Activated CD4-positive, alpha-beta T cell treated with anti-CD3 and anti-CD28 coated beads, Interleukin-2, amount 50 U/mL, for 48 hours (primary cell): ENCODE results near the gene ZCCHC10.
"Not testable (repeated sequence)": the region's sequence is repeated elsewhere in the genome, so short reads cannot be mapped to it uniquely, and the experiment has no call there.

Source experiments
- DNase-seq, 2 experiments: peaks; one replicate each; pipeline ENCODE4 v3.0.0-alpha.2; 2020

The ZCCHC10 gene

DNA sequence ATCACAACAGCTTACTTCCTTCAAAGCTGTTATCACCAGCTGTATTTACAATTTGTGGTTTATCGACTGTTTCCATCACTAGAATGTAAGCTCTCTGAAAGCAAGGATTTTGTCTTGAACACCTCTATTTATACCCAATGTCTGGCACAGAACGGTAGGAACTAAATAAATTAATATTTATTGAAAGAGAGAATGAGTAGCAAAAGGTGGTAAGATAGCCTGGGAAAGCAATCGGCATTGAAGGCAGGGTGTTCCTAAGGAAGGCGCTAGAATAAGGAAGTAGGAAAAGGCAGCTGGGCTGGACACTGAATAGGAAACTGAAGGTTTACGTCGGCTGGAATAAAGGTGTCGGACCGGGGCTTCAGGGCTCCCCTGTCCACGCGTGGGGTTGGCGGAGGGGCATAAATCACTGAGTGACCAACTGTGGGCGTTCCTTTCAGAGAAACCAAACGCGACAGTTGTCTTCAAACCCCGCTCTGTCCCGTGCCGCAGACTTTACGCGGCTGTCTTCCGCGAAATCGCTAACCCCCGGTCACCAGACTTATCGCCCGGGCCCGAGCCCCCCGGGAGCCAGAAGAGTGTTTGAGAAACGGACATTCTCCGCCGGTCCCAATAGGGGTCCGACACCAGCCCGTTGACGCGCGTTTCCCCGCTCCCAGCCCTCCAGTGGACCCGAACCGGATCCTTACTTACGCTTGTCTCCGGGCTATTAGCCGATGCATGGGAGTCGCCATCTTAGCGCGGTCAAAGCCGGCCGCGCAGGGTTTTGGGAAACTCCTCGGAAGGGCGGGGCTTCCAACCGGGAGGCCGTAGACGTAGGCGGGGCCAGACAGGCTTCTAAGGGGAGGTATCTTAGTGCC lies at the start of gene ZCCHC10:
TSS of gene ZCCHC10 (minus strand) at position 746 of the 860 bp plus-strand sequence. CDS start at position 734, 12 bp downstream.
- peak; percentile 93 to 96 for DNase-seq

- DNase-seq, result no peak
These were observed 49.5 kb upstream of the ZCCHC10 start for GRCh38 chr5:133075572-133076536.

DNA sequence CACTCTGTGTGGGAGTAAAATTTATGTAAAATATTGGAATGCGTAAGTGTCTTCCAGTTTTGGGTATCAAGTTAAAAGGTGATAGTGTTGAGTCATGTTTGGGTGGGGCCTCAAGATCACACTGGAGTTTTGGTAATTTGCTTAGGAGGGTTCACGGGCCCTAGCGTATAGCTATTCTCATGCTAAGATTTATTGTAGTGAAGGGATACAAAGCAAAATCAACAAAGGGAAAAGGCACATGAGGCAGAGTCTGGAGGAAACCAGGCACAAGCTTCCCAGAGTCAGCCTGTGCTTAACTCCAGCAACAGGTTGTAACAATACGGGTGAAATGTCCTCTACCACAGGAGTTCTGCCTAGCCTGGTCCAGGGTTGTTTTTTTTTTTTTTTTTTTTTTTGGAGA lies 45.7 kb upstream of the ZCCHC10 start:
- DNase-seq, result no peak

DNA sequence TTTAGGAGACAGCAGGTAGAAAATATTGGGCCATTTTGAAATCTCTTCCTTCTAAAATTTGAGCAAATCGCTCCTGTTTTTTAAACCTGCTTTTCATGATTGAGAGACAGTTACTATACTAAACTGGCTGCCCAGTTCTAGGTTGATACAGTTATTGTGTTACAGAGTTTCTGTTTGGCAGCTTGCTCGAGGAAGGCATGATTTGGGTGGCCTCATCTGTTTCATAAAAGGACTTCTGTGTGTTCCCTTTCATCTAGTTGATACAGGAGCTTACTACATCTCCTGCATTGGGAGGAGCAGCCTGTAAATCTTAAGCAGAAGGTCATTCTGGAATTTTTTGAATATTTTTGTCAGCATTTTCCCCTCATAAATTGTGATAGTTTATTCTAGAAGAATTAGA lies 39.7 kb upstream of the ZCCHC10 start:
- no peak for DNase-seq

GRCh38 chr5:133065471-133065870 lies 39.1 kb upstream of the ZCCHC10 start:
- DNase-seq, result no peak

GRCh38 chr5:133063965-133064364 lies 37.6 kb upstream of the ZCCHC10 start:
- DNase-seq, result no peak

DNA sequence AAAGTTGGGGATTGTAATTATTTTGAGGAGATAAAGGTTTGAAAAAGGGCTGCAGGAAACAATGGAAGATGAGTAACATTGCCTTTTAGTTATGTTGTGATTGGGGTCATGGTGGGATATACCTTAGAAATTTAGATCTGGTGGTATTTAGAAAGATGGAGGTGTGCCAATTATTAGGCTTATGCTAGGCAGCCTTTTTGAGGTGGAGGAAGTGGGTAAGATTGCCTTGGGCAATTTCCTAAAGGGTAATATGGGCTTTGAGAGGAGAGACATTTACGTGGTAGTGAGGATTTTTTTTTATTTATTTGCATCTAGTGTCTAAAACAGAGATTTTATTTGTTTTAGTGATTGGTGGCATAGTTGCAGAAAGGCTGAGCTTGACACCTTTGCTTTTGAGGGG lies 35.9 kb upstream of the ZCCHC10 start:
- DNase-seq, result no peak

DNA sequence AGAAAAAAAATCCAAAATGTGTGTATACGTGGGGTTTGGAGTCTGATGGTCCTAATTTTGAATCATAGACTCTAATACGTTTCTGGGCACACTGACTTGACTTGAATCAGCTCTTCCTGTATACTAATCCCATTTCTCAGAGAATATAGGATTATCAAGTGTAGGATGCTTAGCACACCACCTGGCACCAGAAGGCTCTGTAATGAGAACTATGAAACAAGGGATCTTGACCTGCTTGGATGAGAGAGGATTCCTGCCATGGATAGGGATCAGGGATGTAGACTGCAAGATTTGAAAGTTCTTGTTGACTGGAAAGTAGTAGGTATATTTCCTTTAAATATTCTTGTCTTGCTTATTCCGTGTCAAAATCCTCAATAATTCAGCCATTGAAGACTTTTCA lies 33.3 kb upstream of the ZCCHC10 start:
- DNase-seq, result no peak

DNA sequence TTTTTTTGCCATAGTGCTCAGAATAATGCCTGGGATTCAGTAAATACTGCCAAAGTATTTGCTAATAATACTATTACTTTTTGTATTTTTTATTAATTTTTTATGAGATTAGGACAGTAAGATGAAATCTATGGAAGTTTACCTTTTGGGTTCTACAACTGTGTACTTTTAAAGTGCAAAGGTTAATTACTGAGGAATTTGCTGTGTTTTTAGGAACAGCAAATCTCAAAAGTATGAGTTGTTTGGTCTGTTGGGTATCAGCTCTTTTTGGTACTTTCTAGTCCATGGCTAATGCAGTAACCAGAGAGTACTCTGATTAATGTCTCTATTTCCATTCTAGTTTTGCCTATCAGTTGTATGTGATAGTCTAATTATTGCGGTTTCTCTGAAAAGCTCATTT lies 30.5 kb upstream of the ZCCHC10 start:
- DNase-seq, result no peak

- DNase-seq, result no peak
These were observed 28.5 kb upstream of the ZCCHC10 start for GRCh38 chr5:133054697-133055471.

DNA sequence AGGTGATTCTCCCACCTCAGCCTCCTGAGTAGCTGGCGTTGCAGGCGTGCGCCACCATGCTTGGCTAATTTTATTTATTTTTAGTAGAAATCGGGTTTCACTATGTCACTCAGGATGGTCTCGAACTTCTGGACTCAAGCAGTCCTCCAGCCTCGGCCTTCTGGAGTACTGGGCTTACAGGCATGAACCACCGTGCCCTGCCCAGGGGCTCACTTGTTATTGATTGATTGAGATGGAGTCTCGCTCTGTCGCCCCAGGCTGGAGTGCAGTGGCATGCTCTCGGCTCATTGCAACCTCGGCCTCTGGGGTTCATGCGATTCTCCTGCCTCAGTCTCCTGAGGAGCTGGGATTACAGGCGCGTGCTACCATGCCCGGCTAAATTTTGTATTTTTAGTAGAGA lies 27.1 kb upstream of the ZCCHC10 start:
- no peak for DNase-seq

GRCh38 chr5:133052317-133053175 lies 26.2 kb upstream of the ZCCHC10 start:
- peak; percentile 69 to 75 for DNase-seq

GRCh38 chr5:133051542-133052316 lies 25.4 kb upstream of the ZCCHC10 start, which contains the start of gene HSPA4:
HSPA4 (plus strand) TSS chr5:133052013; CDS start chr5:133052251, 238 bp downstream.
- DNase-seq, result peak; percentile 96 to 98

- DNase-seq, result no peak
These were observed 24.8 kb upstream of the ZCCHC10 start for GRCh38 chr5:133051061-133051541.

- no peak for DNase-seq
These were observed 24.2 kb upstream of the ZCCHC10 start for GRCh38 chr5:133050521-133050920.

- DNase-seq, result no peak
These were observed 23.3 kb upstream of the ZCCHC10 start for GRCh38 chr5:133049726-133050048.

DNA sequence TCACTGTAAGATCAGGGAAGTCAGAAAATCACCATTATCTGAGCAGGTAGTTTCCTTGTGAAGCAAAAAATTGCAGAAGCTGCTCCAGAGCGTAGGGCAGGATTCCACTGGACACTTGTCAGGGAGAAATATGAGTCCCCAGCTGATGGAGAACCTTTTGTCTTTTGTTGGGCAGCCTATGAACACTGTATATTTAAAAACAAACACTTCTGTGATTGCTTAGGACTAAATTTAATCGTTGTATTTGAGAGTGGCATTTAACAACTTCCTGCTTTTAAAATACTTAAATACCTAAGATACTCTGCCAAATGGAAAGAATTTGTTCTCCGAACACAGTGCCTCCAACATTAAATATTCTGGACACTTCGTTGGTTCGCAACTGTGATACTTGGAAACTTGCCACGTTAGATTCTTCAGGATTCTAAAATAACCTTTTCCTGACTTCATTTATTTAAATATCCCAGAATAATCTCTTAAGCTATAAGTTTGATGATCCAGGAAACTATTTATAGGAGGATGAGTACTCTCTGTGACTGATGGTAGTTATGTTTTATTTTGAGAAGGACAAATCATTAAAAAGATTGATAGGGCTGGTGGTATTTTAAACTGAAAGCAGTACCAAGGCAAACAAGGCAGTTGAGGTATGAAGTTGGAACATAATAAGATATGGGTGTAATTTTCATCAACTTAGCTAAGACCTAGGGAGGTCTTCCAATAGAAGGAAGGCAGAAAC lies 22.8 kb upstream of the ZCCHC10 start:
- no peak for DNase-seq

DNA sequence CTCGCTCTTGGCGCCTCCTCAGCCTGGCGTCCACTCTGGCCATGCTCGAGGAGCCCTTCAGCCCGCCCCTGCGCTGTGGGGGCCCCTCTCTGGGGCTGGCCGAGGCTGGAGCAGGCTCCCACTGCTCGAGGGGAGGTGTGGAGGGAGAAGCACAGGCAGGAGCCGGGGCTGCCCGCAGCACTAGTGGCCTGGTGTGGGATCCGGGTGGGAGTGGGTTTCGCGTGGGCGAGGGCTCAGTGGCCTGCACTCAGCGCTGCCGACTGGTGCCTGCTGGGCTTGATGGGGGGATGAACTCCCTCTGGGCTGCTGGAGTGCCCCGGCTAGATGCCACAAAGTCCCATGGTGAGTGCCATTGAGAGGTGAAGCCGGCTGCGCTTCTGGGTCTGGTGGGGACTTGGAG lies 21.1 kb upstream of the ZCCHC10 start:
- DNase-seq, result no peak

GRCh38 chr5:133046560-133046959 lies 20.2 kb upstream of the ZCCHC10 start:
- DNase-seq, result not testable (repeated sequence)

- no peak for DNase-seq
These were observed 15.6 kb upstream of the ZCCHC10 start for GRCh38 chr5:133041910-133042309.
